IMR-90 (cell line): ENCODE results near the gene CAMTA1. TPM values are rescaled to one million over a fixed set of nuclear protein-coding genes. Genes with fewer than 3 reads are reported as not detected.
A peak's percentile ranks its signal among the peaks of the same experiment; 100 is the strongest.

Experiments used
- ATAC-seq: fragments of 200-7000 bp; cut with Tn5 transposase; 2 replicates; pipeline ENCODE4 v1.9.1; 2020; ENCODE audit warnings: low read depth, mild to moderate bottlenecking, moderate library complexity
- BruUV-seq: library from RNA; stranded (reverse); fragments of 400-500 nt; replicated peaks from 2 replicates; lab custom pipeline; 2021; lab: Mats Ljungman, UMichigan
- CTCF ChIA-PET: fragments of 300-600 bp; formaldehyde crosslinking; extraction: SDS; loops from one replicate; lab custom pipeline; 2021; ENCODE audit warnings: antibody characterized with exemption; lab: Yijun Ruan, JAX
- POLR2A ChIA-PET: fragments of 300-600 bp; sonication (Branson Sonifier 250); formaldehyde crosslinking; loops from one replicate; lab custom pipeline; 2022; ENCODE audit warnings: antibody characterized with exemption; ENCODE audit not compliant: unreplicated experiment; lab: Charles Lee
- DNase-seq: peaks from one replicate; pipeline ENCODE4 v3.0.0; 2013
- H2AFZ ChIP-seq: replicated peaks from 2 replicates; pipeline ENCODE3; 2013; ENCODE audit warnings: low read length, mild to moderate bottlenecking; ENCODE audit not compliant: poor library complexity
- H2AK5ac ChIP-seq: 2 replicates; pipeline ENCODE4 v1.6.1; 2013; ENCODE audit warnings: low read depth, low read length, inconsistent platforms
- H2AK9ac ChIP-seq: replicated peaks from 2 replicates; pipeline ENCODE3; 2013; ENCODE audit warnings: mild to moderate bottlenecking, low read depth, low read length, moderate library complexity; ENCODE audit not compliant: poor library complexity
- H2BK120ac ChIP-seq: 2 replicates; pipeline ENCODE4 v1.6.1; 2013; ENCODE audit warnings: low read depth, low read length, inconsistent platforms
- H2BK15ac ChIP-seq: 3 replicates; pipeline ENCODE4 v1.6.1; 2013; ENCODE audit warnings: low read depth, low read length, inconsistent platforms
- H2BK20ac ChIP-seq: 2 replicates; pipeline ENCODE4 v1.6.1; 2013; ENCODE audit warnings: low read depth, mild to moderate bottlenecking, inconsistent platforms, low read length, moderate library complexity
- H2BK5ac ChIP-seq: 2 replicates; pipeline ENCODE4 v1.6.1; 2013; ENCODE audit warnings: mild to moderate bottlenecking, low read depth, low read length, inconsistent platforms; ENCODE audit not compliant: poor library complexity, severe bottlenecking
- H3K14ac ChIP-seq: replicated peaks from 2 replicates; pipeline ENCODE4 v1.6.1; 2013; ENCODE audit warnings: low read depth, low read length, inconsistent platforms
- H3K18ac ChIP-seq: 2 replicates; pipeline ENCODE4 v1.6.1; 2013; ENCODE audit warnings: low read depth, low read length, control low read depth
- H3K23ac ChIP-seq: 2 replicates; pipeline ENCODE4 v1.6.1; 2013; ENCODE audit warnings: low read depth, low read length, inconsistent platforms
- H3K27ac ChIP-seq: 2 replicates; pipeline ENCODE4 v1.5.1; 2013; ENCODE audit warnings: mild to moderate bottlenecking, control low read depth, low read length; ENCODE audit not compliant: insufficient read depth
- H3K27me3 ChIP-seq: 2 replicates; pipeline ENCODE4 v1.6.1; 2013; ENCODE audit warnings: low read length; ENCODE audit not compliant: control insufficient read depth, insufficient read depth
- H3K36me3 ChIP-seq: 2 replicates; pipeline ENCODE4 v1.6.1; 2013; ENCODE audit warnings: low read length, mixed read lengths; ENCODE audit not compliant: control insufficient read depth, insufficient read depth
- H3K4ac ChIP-seq: 2 replicates; pipeline ENCODE4 v1.6.1; 2013; ENCODE audit warnings: low read depth, low read length, inconsistent platforms
- H3K4me1 ChIP-seq: 2 replicates; pipeline ENCODE4 v1.6.1; 2013; ENCODE audit warnings: low read length, mixed read lengths; ENCODE audit not compliant: control insufficient read depth, insufficient read depth
- H3K4me2 ChIP-seq: 2 replicates; pipeline ENCODE4 v1.6.1; 2013; ENCODE audit warnings: low read depth, mild to moderate bottlenecking, control low read depth, low read length, moderate library complexity
- H3K4me3 ChIP-seq: 2 replicates; pipeline ENCODE4 v1.5.1; 2013; ENCODE audit warnings: low read depth, mild to moderate bottlenecking, control low read depth, low read length, moderate library complexity; ENCODE audit not compliant: insufficient read depth
- H3K56ac ChIP-seq: 2 replicates; pipeline ENCODE4 v1.6.1; 2013; ENCODE audit warnings: low read length, inconsistent platforms; ENCODE audit not compliant: insufficient read depth; ENCODE audit errors: extremely low read depth
- H3K79me1 ChIP-seq, 2 experiments: 2 replicates each; pipeline ENCODE4 v1.6.1; 2013; ENCODE audit warnings: low read length in 2 of 2, inconsistent platforms in 1 of 2, low read depth in 1 of 2
- H3K9ac ChIP-seq: 2 replicates; pipeline ENCODE4 v1.6.1; 2013; ENCODE audit warnings: low read depth, low read length, control low read depth
- H3K9me1 ChIP-seq: 2 replicates; pipeline ENCODE4 v1.6.1; 2013; ENCODE audit warnings: low read length, inconsistent platforms; ENCODE audit not compliant: insufficient read depth
- H3K9me3 ChIP-seq: 2 replicates; pipeline ENCODE4 v1.6.1; 2013; ENCODE audit warnings: low read length; ENCODE audit not compliant: control insufficient read depth, insufficient read depth
- H4K20me1 ChIP-seq: 2 replicates; pipeline ENCODE4 v1.6.1; 2013; ENCODE audit warnings: low read length, inconsistent platforms; ENCODE audit not compliant: insufficient read depth
- H4K5ac ChIP-seq: 2 replicates; pipeline ENCODE4 v1.6.1; 2013; ENCODE audit warnings: mild to moderate bottlenecking, low read depth, low read length, control low read depth
- H4K8ac ChIP-seq, 2 experiments: 2 replicates each; pipeline ENCODE4 v1.6.1; 2013; ENCODE audit warnings: low read depth in 2 of 2, low read length in 2 of 2, control low read depth in 1 of 2, inconsistent platforms in 1 of 2
- H4K91ac ChIP-seq: 2 replicates; pipeline ENCODE4 v1.6.1; 2013; ENCODE audit warnings: low read depth, low read length, inconsistent platforms; ENCODE audit not compliant: insufficient read depth
- BHLHE40 ChIP-seq: fragments of 150-350 bp; IDR thresholded peaks from 2 replicates; pipeline ENCODE4 v1.6.1; 2016; ENCODE audit warnings: mild to moderate bottlenecking, low read depth, low read length
- CEBPB ChIP-seq: IDR thresholded peaks from 2 replicates; pipeline ENCODE4 v1.6.1; 2012; ENCODE audit warnings: low read depth, low read length, improper control_type of control experiment
- CHD1 ChIP-seq: IDR thresholded peaks from 2 replicates; pipeline ENCODE4 v1.6.1; 2012; ENCODE audit warnings: low read depth, low read length, improper control_type of control experiment
- FOS ChIP-seq: fragments of 150-350 bp; IDR thresholded peaks from 2 replicates; pipeline ENCODE4 v1.6.1; 2016; ENCODE audit warnings: low read depth, low read length
- MAFK ChIP-seq: IDR thresholded peaks from 2 replicates; pipeline ENCODE4 v1.6.1; 2012; ENCODE audit warnings: low read depth, low read length, improper control_type of control experiment
- MAZ ChIP-seq: IDR thresholded peaks from 2 replicates; pipeline ENCODE4 v1.6.1; 2012; ENCODE audit warnings: low read depth, mild to moderate bottlenecking, low read length, improper control_type of control experiment, moderate library complexity, borderline replicate concordance
- MXI1 ChIP-seq: IDR thresholded peaks from 2 replicates; pipeline ENCODE4 v1.6.1; 2012; ENCODE audit warnings: low read depth, mild to moderate bottlenecking, low read length, moderate library complexity, borderline replicate concordance
- NFE2L2 ChIP-seq: fragments of 150-350 bp; IDR thresholded peaks from 2 replicates; pipeline ENCODE4 v1.6.1; 2016; ENCODE audit warnings: low read depth, mild to moderate bottlenecking, low read length
- POLR2A ChIP-seq: IDR thresholded peaks from 2 replicates; pipeline ENCODE4 v1.6.1; 2012; ENCODE audit warnings: mild to moderate bottlenecking, low read depth, low read length
- RAD21 ChIP-seq: IDR thresholded peaks from 2 replicates; pipeline ENCODE4 v1.6.1; 2012; ENCODE audit warnings: low read length, improper control_type of control experiment
- RCOR1 ChIP-seq: IDR thresholded peaks from 2 replicates; pipeline ENCODE4 v1.6.1; 2012; ENCODE audit warnings: mild to moderate bottlenecking, low read length, improper control_type of control experiment; ENCODE audit not compliant: insufficient replicate concordance
- RFX5 ChIP-seq: IDR thresholded peaks from 2 replicates; pipeline ENCODE4 v1.8.0; 2012; ENCODE audit warnings: low read depth, mild to moderate bottlenecking, low read length, moderate library complexity
- SMC3 ChIP-seq: fragments of 150-350 bp; IDR thresholded peaks from 2 replicates; pipeline ENCODE4 v1.6.1; 2016; ENCODE audit warnings: low read depth, mild to moderate bottlenecking, antibody characterized with exemption, low read length, moderate library complexity
- WGBS, 2 experiments: methylation state at CpG; one replicate each; pipeline versions ENCODE4 v1.1.5 to v1.1.7; 2013; ENCODE audit warnings: missing lambda C conversion rate in 2 of 2; ENCODE audit not compliant: insufficient read length in 1 of 2; ENCODE audit errors: extremely low coverage in 2 of 2; 5-methylcytosine and 5-hydroxymethylcytosine counted together
- dilution Hi-C: fragments of 300-500 bp; cut with HindIII; formaldehyde crosslinking; loops from one replicate; pipeline ENCODE4 v1.14.3; 2018; ENCODE audit warnings: low sequenced_read_pairs; ENCODE audit not compliant: unreplicated experiment
- in situ Hi-C: fragments of 300-500 bp; cut with MboI; formaldehyde crosslinking; loops from 3 replicates; pipeline ENCODE4 v1.14.3; 2019; ENCODE audit warnings: low sequenced_read_pairs, inconsistent platforms, mixed read lengths
- intact Hi-C: fragments of 100-400 bp; cut with micrococcal nuclease; formaldehyde crosslinking; loops from 2 replicates; pipeline ENCODE4 v1.10.0; 2022
- polyA plus RNA-seq, 3 experiments: library from polyadenylated mRNA; depleted of rRNA; stranded (reverse); fragments of >200 nt; gene quantifications; 2 replicates each; pipeline ENCODE4 v1.2.3, GENCODE V29; 2012; ENCODE audit warnings: low replicate concordance in 1 of 3
- total RNA-seq: library from RNA; depleted of rRNA; stranded (reverse); fragments of >200 nt; gene quantifications from 2 replicates; pipeline ENCODE4 v1.2.3, GENCODE V29; 2012
- TF ChIP-seq, protein P1 (sequence below): fragments of 150-350 bp; IDR thresholded peaks from 2 replicates; pipeline ENCODE4 v1.6.1; 2017; ENCODE audit warnings: mild to moderate bottlenecking, antibody characterized with exemption, low read length, low read depth
- TF ChIP-seq, protein P2 (sequence below): fragments of 150-350 bp; IDR thresholded peaks from 2 replicates; pipeline ENCODE4 v1.6.1; 2016; ENCODE audit warnings: low read depth, mild to moderate bottlenecking, low read length, moderate library complexity, borderline replicate concordance
- TF ChIP-seq, protein P3 (sequence below): conservative IDR thresholded peaks from 2 replicates; pipeline ENCODE4 v1.5.1; 2012; ENCODE audit warnings: mild to moderate bottlenecking, low read depth, low read length, improper control_type of control experiment

Gene CAMTA1
- total and polyA plus RNA-seq, 2 of the 4 experiments (the other 2 are of a cell fraction) = 35.5 to 74.3 TPM

DNA sequence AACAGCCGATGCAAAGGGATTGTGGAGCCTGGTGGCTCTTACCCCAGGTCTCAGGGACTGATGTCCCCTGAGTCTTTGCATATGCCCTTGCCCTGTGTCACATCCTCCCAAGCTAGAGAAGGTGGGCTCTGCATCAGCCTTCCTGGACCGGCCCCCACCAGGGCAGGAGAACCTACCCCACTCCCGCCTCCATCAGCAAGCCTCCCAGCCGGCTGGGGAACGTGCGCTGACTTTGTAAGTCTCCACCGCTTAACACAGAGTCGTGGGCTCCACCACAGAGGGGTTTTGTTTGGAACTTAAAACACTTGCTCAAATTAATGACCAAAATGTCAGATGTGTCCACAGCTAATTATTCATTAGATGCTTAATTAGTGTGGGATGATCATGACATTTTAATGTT, 730.6 kb downstream of the CAMTA1 start:
- no TSS peak for BruUV-seq
- 80% methylated on average over 1 of the region's 8 CpGs; no CpG with 5 or more reads in 1 of the 2 experiments for WGBS, 2 experiments

More for the DNA sequence above, 730.6 kb downstream of the CAMTA1 start:
- Histone ChIP-seq H4K5ac (no peak overlapping the region), H3K18ac (no peak overlapping the region), H2BK5ac (no peak overlapping the region), H3K4ac (no peak overlapping the region), H3K27ac (no peak overlapping the region), H3K14ac (no peak overlapping the region), H2AK5ac (no peak overlapping the region), H3K79me1 (no peaks in the 10 kb centered on the region), H4K20me1 (no peaks in the 10 kb centered on the region), H2BK120ac (no peak overlapping the region), H2BK15ac (no peak overlapping the region), H3K56ac (no peak overlapping the region), H3K36me3 (no peaks in the 10 kb centered on the region), H3K4me1 (no peaks in the 10 kb centered on the region), H2AFZ (peak overlapping the region; percentile 37), H4K91ac (no peak overlapping the region), H3K9me3 (no peaks in the 10 kb centered on the region), H4K8ac (no peak overlapping the region), H3K4me3 (no peak overlapping the region), H2BK20ac (no peak overlapping the region), H3K23ac (no peak overlapping the region), H3K27me3 (peaks cover 6% of the 10 kb centered on the region), H2AK9ac (no peak overlapping the region), H3K9me1 (no peaks in the 10 kb centered on the region), H3K4me2 (no peak overlapping the region), H3K9ac (no peak overlapping the region)
- intact Hi-C loops = no loop called here
- dilution Hi-C loops = no loop called here
- TF ChIP-seq RFX5 = no peak
- no peak for TF ChIP-seq NFE2L2
- no peak for TF ChIP-seq SMC3
- no peak for TF ChIP-seq FOS
- no peak for TF ChIP-seq BHLHE40
- TF ChIP-seq, protein P1, sequence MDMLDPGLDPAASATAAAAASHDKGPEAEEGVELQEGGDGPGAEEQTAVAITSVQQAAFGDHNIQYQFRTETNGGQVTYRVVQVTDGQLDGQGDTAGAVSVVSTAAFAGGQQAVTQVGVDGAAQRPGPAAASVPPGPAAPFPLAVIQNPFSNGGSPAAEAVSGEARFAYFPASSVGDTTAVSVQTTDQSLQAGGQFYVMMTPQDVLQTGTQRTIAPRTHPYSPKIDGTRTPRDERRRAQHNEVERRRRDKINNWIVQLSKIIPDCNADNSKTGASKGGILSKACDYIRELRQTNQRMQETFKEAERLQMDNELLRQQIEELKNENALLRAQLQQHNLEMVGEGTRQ = no peak
- TF ChIP-seq CEBPB = no peak
- no peak for TF ChIP-seq CHD1
- TF ChIP-seq MAZ = no peak
- TF ChIP-seq, protein P2, sequence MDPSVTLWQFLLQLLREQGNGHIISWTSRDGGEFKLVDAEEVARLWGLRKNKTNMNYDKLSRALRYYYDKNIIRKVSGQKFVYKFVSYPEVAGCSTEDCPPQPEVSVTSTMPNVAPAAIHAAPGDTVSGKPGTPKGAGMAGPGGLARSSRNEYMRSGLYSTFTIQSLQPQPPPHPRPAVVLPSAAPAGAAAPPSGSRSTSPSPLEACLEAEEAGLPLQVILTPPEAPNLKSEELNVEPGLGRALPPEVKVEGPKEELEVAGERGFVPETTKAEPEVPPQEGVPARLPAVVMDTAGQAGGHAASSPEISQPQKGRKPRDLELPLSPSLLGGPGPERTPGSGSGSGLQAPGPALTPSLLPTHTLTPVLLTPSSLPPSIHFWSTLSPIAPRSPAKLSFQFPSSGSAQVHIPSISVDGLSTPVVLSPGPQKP = no peak
- TF ChIP-seq RCOR1 = no peak
- TF ChIP-seq, protein P3, sequence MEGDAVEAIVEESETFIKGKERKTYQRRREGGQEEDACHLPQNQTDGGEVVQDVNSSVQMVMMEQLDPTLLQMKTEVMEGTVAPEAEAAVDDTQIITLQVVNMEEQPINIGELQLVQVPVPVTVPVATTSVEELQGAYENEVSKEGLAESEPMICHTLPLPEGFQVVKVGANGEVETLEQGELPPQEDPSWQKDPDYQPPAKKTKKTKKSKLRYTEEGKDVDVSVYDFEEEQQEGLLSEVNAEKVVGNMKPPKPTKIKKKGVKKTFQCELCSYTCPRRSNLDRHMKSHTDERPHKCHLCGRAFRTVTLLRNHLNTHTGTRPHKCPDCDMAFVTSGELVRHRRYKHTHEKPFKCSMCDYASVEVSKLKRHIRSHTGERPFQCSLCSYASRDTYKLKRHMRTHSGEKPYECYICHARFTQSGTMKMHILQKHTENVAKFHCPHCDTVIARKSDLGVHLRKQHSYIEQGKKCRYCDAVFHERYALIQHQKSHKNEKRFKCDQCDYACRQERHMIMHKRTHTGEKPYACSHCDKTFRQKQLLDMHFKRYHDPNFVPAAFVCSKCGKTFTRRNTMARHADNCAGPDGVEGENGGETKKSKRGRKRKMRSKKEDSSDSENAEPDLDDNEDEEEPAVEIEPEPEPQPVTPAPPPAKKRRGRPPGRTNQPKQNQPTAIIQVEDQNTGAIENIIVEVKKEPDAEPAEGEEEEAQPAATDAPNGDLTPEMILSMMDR = no peak
- no peak for TF ChIP-seq POLR2A
- no peak for TF ChIP-seq MAFK
- no peak for TF ChIP-seq MXI1
- no peak for TF ChIP-seq RAD21
- ChIA-PET POLR2A (interaction anchor here (0.5 kb wide), 1 partner anchor 187 kb away, joined by 3 read pairs; no protein-coding TSS in a partner anchor), CTCF (interaction anchor here (1.4 kb wide), 1 partner anchor 62 kb away, joined by 4 read pairs; no protein-coding TSS in a partner anchor)
- no peak for DNase-seq
- in situ Hi-C loops = no loop called here
- ATAC-seq = no peak
